Mucosa of descending colon (tissue), 3 donors: ENCODE results near the gene MBIP. TPM values are rescaled to one million over a fixed set of nuclear protein-coding genes. Genes with fewer than 3 reads are reported as not detected.
"Not testable (repeated sequence)": the region's sequence is repeated elsewhere in the genome, so short reads cannot be mapped to it uniquely, and the experiment has no call there.

ENCODE experiments used
- ATAC-seq: fragments of 200-7000 bp; cut with Tn5 transposase; one replicate; pipeline ENCODE4 v1.9.1; 2020; ENCODE audit warnings: mild to moderate bottlenecking, moderate library complexity
- DNase-seq, 3 donors: peaks; one replicate each; pipeline ENCODE4 v3.0.0-alpha.2; 2020
- H3K36me3 ChIP-seq: fragments of 200-600 bp; one replicate; pipeline ENCODE4 v1.8.0; 2021; ENCODE audit warnings: low read depth, mild to moderate bottlenecking
- H3K4me1 ChIP-seq: fragments of 200-600 bp; one replicate; pipeline ENCODE4 v1.8.0; 2021; ENCODE audit warnings: low read depth, mild to moderate bottlenecking
- H3K4me3 ChIP-seq: fragments of 200-600 bp; one replicate; pipeline ENCODE4 v1.8.0; 2021; ENCODE audit warnings: mild to moderate bottlenecking
- H3K9me3 ChIP-seq: fragments of 200-600 bp; one replicate; pipeline ENCODE4 v1.8.0; 2021; ENCODE audit warnings: mild to moderate bottlenecking
- intact Hi-C, 2 donors: fragments of 100-400 bp; cut with DNase I in 1 of 2; cut with micrococcal nuclease in 1 of 2; formaldehyde crosslinking; loops; one replicate each; pipeline versions ENCODE4 v1.11.0 to v1.11.1; 2022; cut with DNase I, micrococcal nuclease
- total RNA-seq, 3 donors: library from RNA; stranded (reverse); fragmentation: NEBNext Ultra II Directional in 2 of 3; extraction: Animal tissue kit (Norgen Biotek cat#: 25700) in 2 of 3; gene quantifications; one replicate each; pipeline versions ENCODE4 v1.2.1 to v1.2.4, GENCODE V29; 2021 to 2023
- TF ChIP-seq, protein P1 (sequence below): fragments of 200-600 bp; IDR thresholded peaks from one replicate; pipeline ENCODE4 v1.8.0; 2022; ENCODE audit warnings: antibody characterized with exemption, mild to moderate bottlenecking
- donor health status: DM: no; HTN: no; CAD: no; lungs with moderate emphysema.
- donor health status: DM: no; HTN: no; CAD: no.
- donor health status: DM: no; HTN: yes; CAD: no.

MBIP gene
- total RNA-seq, 3 donors from 2014 or later = 20.6 to 22.6 (median 21.4) TPM

GRCh38 chr14:36362648-36363047, 42.2 kb upstream of the MBIP start:
- intact Hi-C loops = no loop called here
- H3K4me3 ChIP-seq = no peak overlapping the region
- H3K36me3 ChIP-seq = no peaks in the 10 kb centered on the region
- no peaks in the 10 kb centered on the region for H3K4me1 ChIP-seq
- TF ChIP-seq, protein P1, sequence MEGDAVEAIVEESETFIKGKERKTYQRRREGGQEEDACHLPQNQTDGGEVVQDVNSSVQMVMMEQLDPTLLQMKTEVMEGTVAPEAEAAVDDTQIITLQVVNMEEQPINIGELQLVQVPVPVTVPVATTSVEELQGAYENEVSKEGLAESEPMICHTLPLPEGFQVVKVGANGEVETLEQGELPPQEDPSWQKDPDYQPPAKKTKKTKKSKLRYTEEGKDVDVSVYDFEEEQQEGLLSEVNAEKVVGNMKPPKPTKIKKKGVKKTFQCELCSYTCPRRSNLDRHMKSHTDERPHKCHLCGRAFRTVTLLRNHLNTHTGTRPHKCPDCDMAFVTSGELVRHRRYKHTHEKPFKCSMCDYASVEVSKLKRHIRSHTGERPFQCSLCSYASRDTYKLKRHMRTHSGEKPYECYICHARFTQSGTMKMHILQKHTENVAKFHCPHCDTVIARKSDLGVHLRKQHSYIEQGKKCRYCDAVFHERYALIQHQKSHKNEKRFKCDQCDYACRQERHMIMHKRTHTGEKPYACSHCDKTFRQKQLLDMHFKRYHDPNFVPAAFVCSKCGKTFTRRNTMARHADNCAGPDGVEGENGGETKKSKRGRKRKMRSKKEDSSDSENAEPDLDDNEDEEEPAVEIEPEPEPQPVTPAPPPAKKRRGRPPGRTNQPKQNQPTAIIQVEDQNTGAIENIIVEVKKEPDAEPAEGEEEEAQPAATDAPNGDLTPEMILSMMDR = no peak
- H3K9me3 ChIP-seq = no peaks in the 10 kb centered on the region
- ATAC-seq = no peak
- DNase-seq = no peak

DNA sequence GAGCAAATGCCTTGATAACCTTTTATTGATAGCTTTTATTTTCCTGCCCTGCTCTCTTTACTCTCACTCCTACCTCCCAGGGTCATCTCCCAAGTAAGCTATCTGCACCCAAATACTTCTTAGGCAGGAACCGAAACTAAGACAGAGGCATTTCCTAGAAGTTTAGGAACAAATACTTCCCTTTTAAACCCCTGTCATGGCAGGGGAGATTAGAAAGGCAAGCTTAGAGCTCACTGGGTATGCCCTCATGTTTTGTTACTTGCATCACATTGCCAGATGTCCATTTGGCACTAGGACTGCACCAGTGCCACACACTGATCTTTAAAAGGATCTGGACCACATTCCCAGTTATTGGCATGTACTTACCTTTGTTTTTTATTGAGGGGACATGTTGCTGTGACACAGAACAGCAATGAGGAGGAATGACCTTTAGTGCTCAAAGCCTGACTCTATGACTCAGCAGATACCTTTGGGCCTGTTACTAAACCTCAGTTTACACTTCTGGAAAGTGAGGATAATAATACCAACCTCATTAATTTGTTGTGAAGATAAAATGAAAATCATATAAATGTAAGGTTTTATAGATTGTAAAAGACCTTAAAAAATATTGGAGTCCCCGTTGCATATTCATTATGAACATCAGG, 40.9 kb upstream of the MBIP start:
- no peak for ATAC-seq
- no peak for DNase-seq
- intact Hi-C loops = no loop called here

GRCh38 chr14:36356862-36357261, 36.4 kb upstream of the MBIP start:
- Histone ChIP-seq H3K4me1 (no peaks in the 10 kb centered on the region), H3K4me3 (no peak overlapping the region), H3K9me3 (peaks cover 12% of the 10 kb centered on the region), H3K36me3 (no peaks in the 10 kb centered on the region)
- intact Hi-C loops = no loop called here
- DNase-seq (no peak), ATAC-seq (no peak)
- TF ChIP-seq, protein P1 = no peak

More for the DNA sequence above, 40.9 kb upstream of the MBIP start:
- TF ChIP-seq, protein P1 = no peak
- peaks cover 9% of the 10 kb centered on the region for H3K9me3 ChIP-seq
- H3K4me1 ChIP-seq = no peaks in the 10 kb centered on the region
- no peak overlapping the region for H3K4me3 ChIP-seq
- H3K36me3 ChIP-seq = no peaks in the 10 kb centered on the region

GRCh38 chr14:36346052-36346451, 25.6 kb upstream of the MBIP start:
- TF ChIP-seq, protein P1 = no peak
- Histone ChIP-seq H3K4me1 (no peaks in the 10 kb centered on the region), H3K9me3 (no peaks in the 10 kb centered on the region), H3K4me3 (no peak overlapping the region), H3K36me3 (no peaks in the 10 kb centered on the region)
- DNase-seq = no peak
- no peak for ATAC-seq
- intact Hi-C loops = no loop called here

DNA sequence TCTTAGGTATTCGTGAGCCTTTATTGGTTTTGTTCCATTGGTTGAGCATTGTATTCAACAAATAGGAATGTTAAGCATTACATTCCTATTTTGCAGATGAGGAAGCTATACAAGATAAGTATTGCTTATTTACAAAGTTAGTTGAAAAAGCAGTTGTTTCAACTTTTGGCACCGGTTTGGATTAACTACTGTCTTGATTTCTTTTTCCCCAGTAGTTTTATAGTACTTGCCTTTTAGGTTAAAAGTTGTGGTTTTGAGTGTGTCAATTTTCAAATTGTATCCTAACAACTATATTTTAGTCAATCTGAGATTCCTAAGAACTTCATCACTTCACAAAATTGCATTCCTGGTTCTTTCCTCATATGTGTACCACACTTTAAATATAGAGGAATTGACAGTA, 23.8 kb upstream of the MBIP start:
- TF ChIP-seq, protein P1 = no peak
- DNase-seq = no peak
- intact Hi-C loops = no loop called here
- no peaks in the 10 kb centered on the region for H3K9me3 ChIP-seq
- H3K4me1 ChIP-seq = no peaks in the 10 kb centered on the region
- H3K36me3 ChIP-seq = no peaks in the 10 kb centered on the region
- H3K4me3 ChIP-seq = no peak overlapping the region
- ATAC-seq = no peak

GRCh38 chr14:36341811-36342210, 21.4 kb upstream of the MBIP start:
- H3K4me3 ChIP-seq, intact Hi-C loops, DNase-seq, H3K4me1 ChIP-seq, ATAC-seq, H3K9me3 ChIP-seq, H3K36me3 ChIP-seq: not testable (repeated sequence)
